Measurements from ENCODE around the gene HNRNPA1.

HNRNPA1 gene

GRCh38 chr12:54259194-54260011 is 21.1 kb upstream of the HNRNPA1 start (continued):
- peak; percentile 54; the same call in 1 of the 2 replicates for TF ChIP-seq HIC1 (tag by site-specific recombination; IDR thresholded peaks at IDR 0.05)
- TF ChIP-seq, protein P1, sequence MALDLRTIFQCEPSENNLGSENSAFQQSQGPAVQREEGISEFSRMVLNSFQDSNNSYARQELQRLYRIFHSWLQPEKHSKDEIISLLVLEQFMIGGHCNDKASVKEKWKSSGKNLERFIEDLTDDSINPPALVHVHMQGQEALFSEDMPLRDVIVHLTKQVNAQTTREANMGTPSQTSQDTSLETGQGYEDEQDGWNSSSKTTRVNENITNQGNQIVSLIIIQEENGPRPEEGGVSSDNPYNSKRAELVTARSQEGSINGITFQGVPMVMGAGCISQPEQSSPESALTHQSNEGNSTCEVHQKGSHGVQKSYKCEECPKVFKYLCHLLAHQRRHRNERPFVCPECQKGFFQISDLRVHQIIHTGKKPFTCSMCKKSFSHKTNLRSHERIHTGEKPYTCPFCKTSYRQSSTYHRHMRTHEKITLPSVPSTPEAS (tag by site-specific recombination; IDR thresholded peaks at IDR 0.05), result no peak
- 0 out of 2 replicates have a peak, but pooled peaks have one; percentile 10 for TF ChIP-seq ZNF692 (tag by site-specific recombination; IDR thresholded peaks at IDR 0.05)
- TF ChIP-seq, protein P2, sequence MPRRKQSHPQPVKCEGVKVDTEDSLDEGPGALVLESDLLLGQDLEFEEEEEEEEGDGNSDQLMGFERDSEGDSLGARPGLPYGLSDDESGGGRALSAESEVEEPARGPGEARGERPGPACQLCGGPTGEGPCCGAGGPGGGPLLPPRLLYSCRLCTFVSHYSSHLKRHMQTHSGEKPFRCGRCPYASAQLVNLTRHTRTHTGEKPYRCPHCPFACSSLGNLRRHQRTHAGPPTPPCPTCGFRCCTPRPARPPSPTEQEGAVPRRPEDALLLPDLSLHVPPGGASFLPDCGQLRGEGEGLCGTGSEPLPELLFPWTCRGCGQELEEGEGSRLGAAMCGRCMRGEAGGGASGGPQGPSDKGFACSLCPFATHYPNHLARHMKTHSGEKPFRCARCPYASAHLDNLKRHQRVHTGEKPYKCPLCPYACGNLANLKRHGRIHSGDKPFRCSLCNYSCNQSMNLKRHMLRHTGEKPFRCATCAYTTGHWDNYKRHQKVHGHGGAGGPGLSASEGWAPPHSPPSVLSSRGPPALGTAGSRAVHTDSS (tag by site-specific recombination; IDR thresholded peaks at IDR 0.05), result no peak
- TF ChIP-seq TSHZ1 (tag by site-specific recombination; IDR thresholded peaks at IDR 0.05; ENCODE audit: borderline replicate concordance), result no peak
- no peak for TF ChIP-seq ZNF629 (tag by site-specific recombination; IDR thresholded peaks at IDR 0.05)
- TF ChIP-seq ZNF324 (tag by site-specific recombination; IDR thresholded peaks at IDR 0.05), result no peak
- no peak for TF ChIP-seq ZNF530 (tag by site-specific recombination; IDR thresholded peaks at IDR 0.05; ENCODE audit: low read depth)
- TF ChIP-seq ZNF132 (tag by site-specific recombination; IDR thresholded peaks at IDR 0.05; ENCODE audit: borderline replicate concordance), result no peak
- no peak for TF ChIP-seq ZNF302 (tag by site-specific recombination; IDR thresholded peaks at IDR 0.05; ENCODE audit: low read depth)
- no peak for TF ChIP-seq HOXA7 (CRISPR knock-in tag; IDR thresholded peaks at IDR 0.05; ENCODE audit: borderline replicate concordance)
- no peak for TF ChIP-seq ZNF510 (tag by site-specific recombination; IDR thresholded peaks at IDR 0.05; ENCODE audit: insufficient replicate concordance)
- TF ChIP-seq ZNF544 (tag by site-specific recombination; IDR thresholded peaks at IDR 0.05), result no peak
- TF ChIP-seq ZNF175 (tag by site-specific recombination; IDR thresholded peaks at IDR 0.05), result no peak
- peak; percentile 62 for TF ChIP-seq ZBTB10 (tag by site-specific recombination; IDR thresholded peaks at IDR 0.05)
- no peak for TF ChIP-seq GLI2 (tag by site-specific recombination; IDR thresholded peaks at IDR 0.05; ENCODE audit: borderline replicate concordance, low read depth)
- no peak for TF ChIP-seq ZNF239 (tag by site-specific recombination; IDR thresholded peaks at IDR 0.05)
- TF ChIP-seq ZNF335 (tag by site-specific recombination; conservative IDR thresholded peaks at IDR 0.05), result peak; percentile 81
- TF ChIP-seq ZBTB20 (tag by site-specific recombination; IDR thresholded peaks at IDR 0.05), result 0 out of 2 replicates have a peak, but pooled peaks have one; percentile 12
- TF ChIP-seq TRIM28 (IDR thresholded peaks at IDR 0.05; ENCODE audit: borderline replicate concordance, low read length), result peak; percentile 23; the same call in 1 of the 2 replicates
- TF ChIP-seq, protein P3, sequence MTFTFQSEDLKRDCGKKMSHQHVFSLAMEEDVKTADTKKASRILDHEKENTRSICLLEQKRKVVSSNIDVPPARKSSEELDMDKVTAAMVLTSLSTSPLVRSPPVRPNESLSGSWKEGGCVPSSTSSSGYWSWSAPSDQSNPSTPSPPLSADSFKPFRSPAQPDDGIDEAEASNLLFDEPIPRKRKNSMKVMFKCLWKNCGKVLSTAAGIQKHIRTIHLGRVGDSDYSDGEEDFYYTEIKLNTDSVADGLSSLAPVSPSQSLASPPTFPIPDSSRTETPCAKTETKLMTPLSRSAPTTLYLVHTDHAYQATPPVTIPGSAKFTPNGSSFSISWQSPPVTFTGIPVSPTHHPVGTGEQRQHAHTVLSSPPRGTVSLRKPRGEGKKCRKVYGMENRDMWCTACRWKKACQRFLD (tag by site-specific recombination; IDR thresholded peaks at IDR 0.05), result no peak
- no peak for TF ChIP-seq ZNF596 (tag by site-specific recombination; IDR thresholded peaks at IDR 0.05)
- TF ChIP-seq ZNF223 (tag by site-specific recombination; IDR thresholded peaks at IDR 0.05), result no peak
- no peak for TF ChIP-seq ZNF416 (tag by site-specific recombination; IDR thresholded peaks at IDR 0.05)
- no peak for TF ChIP-seq ZNF184 (tag by site-specific recombination; IDR thresholded peaks at IDR 0.05)

Measured in HEK293 (cell line).